ENCODE measurements around the gene HAUS7.

HAUS7 gene

DNA sequence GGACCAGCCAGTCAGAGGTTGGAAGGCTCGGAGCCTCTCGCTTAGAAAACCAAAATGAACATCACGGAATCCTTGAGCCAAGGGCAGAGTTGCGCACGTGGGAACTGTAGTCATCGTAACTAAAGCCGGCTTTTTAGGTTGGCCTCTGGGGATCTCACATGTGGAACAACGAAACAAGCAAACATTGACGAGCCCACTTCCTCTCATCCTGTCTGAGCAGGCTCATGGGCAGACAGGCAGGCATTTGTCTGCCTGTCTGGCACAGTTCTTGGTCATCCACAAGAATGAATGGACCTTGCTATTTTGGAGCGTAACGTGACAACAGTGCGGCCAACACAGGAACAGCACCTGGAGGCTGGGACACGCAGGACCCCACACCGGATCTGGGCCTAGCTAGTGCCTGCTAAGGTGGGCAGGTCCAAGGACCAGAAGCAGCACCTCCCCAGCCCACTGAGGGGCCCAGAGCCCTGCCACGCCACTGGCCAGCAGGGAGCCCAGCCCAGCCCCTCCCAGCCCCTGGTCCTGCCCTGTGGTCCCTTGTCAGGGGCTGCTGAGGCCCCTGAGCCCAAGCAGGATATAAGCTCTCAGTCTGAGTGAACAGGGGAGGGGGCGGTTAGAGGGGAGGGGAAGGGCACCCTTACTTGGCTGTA, 15.3 kb downstream of the HAUS7 start:
- Histone ChIP-seq H2AFZ (ENCODE audit: low read depth, low read length) (no peak overlapping the region), H3K9me3 (ENCODE audit: low read length) (no peaks in the 10 kb centered on the region)

DNA sequence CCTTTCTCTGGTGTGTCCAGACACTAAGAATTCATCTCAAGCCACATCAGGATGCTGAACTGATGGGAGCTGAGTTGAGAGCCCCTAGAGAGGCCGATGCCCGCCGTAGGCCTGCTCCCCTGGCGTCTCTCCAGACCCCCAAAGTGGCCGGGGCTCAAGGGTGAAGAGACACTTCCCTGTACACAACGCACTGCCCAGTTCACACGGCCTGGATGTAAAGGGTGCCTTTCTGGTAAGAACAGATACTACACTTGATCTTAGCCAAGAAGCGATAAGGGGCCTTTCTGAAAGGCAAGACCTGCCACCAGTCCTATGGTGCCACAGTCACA, 19.5 kb downstream of the HAUS7 start:
- H3K4me1 ChIP-seq (ENCODE audit: insufficient read depth, low read length): no peaks in the 10 kb centered on the region
- H3K4me3 ChIP-seq (ENCODE audit: low read length): no peak overlapping the region
- peaks cover 2% of the 10 kb centered on the region for H3K27me3 ChIP-seq (ENCODE audit: insufficient read depth, low read length)
- peaks cover 3% of the 10 kb centered on the region for H3K36me3 ChIP-seq (ENCODE audit: insufficient read depth, low read length)
- H2AFZ ChIP-seq (ENCODE audit: low read depth, low read length): no peak overlapping the region
- no peaks in the 10 kb centered on the region for H3K9me3 ChIP-seq (ENCODE audit: low read length)

More for the DNA sequence above, 15.3 kb downstream of the HAUS7 start:
- Histone ChIP-seq H3K4me1 (ENCODE audit: insufficient read depth, low read length) (no peaks in the 10 kb centered on the region), H3K27me3 (ENCODE audit: insufficient read depth, low read length) (peaks cover 5% of the 10 kb centered on the region), H3K36me3 (ENCODE audit: insufficient read depth, low read length) (peaks cover 3% of the 10 kb centered on the region), H3K4me3 (ENCODE audit: low read length) (no peak overlapping the region)

DNA sequence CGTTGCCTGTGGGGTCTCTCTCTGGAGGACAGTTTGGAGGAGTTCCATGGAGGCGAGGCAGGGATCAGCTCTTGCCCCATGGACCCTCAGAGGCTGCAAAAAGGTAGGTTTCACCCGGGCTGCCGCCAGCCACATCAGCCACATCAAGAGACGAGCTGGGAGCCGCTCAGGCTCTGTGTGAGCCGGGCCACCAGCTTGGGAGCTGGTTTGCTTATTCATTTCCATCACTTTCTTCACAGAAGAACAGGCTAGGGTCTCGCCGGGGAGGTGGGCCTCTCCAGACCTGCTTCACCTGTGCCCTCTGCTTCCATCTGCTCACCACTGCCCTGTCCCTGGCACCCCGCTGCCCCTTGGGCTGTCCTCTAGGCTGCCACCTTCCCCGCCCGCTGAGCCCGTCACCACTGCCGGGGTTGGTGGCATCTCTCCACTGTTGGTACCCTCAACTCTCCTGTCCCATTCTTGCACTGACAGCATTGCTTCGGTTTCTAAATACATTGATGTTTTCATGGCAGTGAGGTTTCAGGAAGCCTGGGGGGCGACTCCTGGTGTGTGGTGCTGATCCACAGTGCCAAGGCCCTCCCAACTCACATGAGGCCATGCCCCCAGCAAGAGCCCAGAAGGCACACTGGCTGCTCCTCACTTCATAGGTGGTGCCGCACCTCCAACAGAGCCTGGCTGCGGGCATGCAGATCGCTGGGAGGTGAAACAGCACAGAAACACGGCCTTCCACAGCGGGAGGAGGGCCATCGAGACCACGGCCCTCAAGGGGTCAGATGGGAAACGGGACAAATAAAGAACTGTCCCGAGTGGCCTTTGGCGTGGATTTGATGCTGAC, 20.0 kb downstream of the HAUS7 start:
- H3K36me3 ChIP-seq (ENCODE audit: insufficient read depth, low read length): peaks cover 3% of the 10 kb centered on the region
- H3K4me3 ChIP-seq (ENCODE audit: low read length): no peak overlapping the region
- no peaks in the 10 kb centered on the region for H3K4me1 ChIP-seq (ENCODE audit: insufficient read depth, low read length)
- no peaks in the 10 kb centered on the region for H3K9me3 ChIP-seq (ENCODE audit: low read length)
- H2AFZ ChIP-seq (ENCODE audit: low read depth, low read length): no peak overlapping the region
- H3K27me3 ChIP-seq (ENCODE audit: insufficient read depth, low read length): peaks cover 2% of the 10 kb centered on the region

DNA sequence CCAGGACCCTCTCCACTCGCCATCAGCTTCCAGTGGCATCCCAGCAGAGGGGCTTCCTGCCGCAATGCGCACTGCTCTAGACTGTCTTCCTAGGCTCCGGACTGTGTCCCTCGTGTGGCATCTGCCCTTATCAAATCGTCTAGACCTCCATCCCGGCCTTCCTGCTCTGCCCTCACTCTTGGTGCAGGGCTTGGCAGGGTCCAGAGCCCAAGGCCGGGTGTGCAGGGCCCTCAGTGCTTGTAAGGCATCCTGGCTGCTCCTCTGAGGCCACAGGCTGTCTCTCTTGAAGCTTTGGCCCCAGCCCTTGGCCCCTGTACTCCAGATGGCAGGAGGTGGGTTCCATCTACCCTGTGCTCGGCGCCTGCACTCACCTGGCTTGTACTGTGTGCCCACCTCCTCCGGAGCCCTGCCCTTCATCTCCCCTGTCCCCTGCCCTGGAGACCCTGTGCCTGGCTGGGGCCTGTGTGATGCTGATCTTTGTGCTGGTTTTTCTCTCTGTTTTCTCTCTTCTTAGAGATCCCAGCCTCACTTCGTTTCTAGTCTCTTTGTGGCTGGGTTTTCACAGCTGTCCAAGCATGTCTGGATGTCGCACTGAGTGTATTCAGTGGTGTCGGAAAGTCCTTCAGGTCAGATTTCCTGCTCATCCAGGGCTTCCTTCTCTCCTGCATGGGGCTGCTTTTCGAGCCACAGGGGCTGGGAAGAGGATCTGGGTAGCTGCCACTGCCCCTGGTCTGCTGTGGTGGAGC, 20.8 kb downstream of the HAUS7 start:
- no peaks in the 10 kb centered on the region for H3K4me1 ChIP-seq (ENCODE audit: insufficient read depth, low read length)
- H3K9me3 ChIP-seq (ENCODE audit: low read length): no peaks in the 10 kb centered on the region
- H3K27me3 ChIP-seq (ENCODE audit: insufficient read depth, low read length): peaks cover 2% of the 10 kb centered on the region
- no peak overlapping the region for H3K4me3 ChIP-seq (ENCODE audit: low read length)
- H2AFZ ChIP-seq (ENCODE audit: low read depth, low read length): no peak overlapping the region
- H3K36me3 ChIP-seq (ENCODE audit: insufficient read depth, low read length): peaks cover 2% of the 10 kb centered on the region

DNA sequence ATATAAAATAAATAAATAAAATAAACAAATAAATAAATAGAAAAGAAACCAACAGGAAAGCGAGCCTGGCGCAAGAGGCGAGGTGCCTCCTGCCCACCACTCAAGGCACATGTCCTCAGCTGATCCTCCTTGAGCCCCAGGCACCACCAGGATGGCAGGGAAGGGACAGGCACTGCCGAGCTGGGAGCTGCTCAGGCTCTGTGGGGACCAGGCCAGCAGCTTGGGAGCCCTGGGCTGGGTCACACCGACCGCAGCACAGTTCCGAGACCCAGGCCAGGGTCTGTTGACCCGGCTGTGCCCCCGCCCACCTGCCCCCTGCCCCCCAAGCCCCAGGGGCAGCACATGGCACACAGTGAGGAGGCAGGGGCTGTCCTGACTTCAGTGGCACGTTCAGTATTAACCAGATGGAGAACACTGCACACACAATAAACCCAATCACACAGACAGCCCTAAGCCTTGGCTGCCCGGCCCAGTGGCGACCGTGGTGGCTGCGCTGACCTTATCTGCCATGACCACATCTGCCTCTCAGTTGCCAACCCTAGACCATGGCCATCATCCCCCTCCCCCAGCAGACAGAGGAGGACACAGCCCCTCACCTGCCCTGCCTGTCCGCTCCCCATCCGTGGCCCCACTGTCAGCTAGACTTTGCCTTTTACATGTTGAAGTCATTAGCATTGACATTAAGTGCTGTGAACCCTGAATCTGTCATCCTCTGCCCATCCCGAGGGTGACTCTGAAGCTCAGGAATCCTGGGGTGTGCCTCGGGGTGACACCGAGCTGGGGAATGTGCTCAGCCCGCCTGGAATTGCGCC, 21.6 kb downstream of the HAUS7 start:
- Histone ChIP-seq H2AFZ (ENCODE audit: low read depth, low read length) (no peak overlapping the region), H3K4me1 (ENCODE audit: insufficient read depth, low read length) (no peaks in the 10 kb centered on the region), H3K9me3 (ENCODE audit: low read length) (no peaks in the 10 kb centered on the region)

DNA sequence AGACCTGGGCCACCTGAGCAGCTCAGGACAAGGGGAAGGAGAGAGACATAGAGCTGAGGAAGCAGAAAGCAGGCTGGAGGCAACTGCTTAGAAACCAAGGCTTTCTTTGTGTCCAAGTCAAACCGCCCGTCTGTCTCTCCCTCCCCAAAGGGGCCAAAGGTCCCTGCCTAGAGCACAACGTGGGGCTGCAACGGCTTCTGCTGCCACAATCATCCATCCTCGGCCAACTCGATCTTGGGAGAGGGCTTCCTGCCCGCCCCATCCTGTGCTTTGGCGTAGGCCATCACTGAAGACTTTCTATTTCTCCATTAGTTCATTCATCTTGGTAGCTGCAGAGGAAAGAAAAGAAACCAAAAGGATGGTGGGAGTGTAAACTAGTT, 22.8 kb downstream of the HAUS7 start:
- Histone ChIP-seq H3K4me3 (ENCODE audit: low read length) (no peak overlapping the region), H3K9me3 (ENCODE audit: low read length) (no peaks in the 10 kb centered on the region), H3K4me1 (ENCODE audit: insufficient read depth, low read length) (no peaks in the 10 kb centered on the region), H3K27me3 (ENCODE audit: insufficient read depth, low read length) (no peaks in the 10 kb centered on the region), H2AFZ (ENCODE audit: low read depth, low read length) (no peak overlapping the region), H3K36me3 (ENCODE audit: insufficient read depth, low read length) (no peaks in the 10 kb centered on the region)

More for the DNA sequence above, 21.6 kb downstream of the HAUS7 start:
- H3K27me3 ChIP-seq (ENCODE audit: insufficient read depth, low read length): peaks cover 2% of the 10 kb centered on the region
- H3K36me3 ChIP-seq (ENCODE audit: insufficient read depth, low read length): peaks cover 2% of the 10 kb centered on the region
- no peak overlapping the region for H3K4me3 ChIP-seq (ENCODE audit: low read length)

DNA sequence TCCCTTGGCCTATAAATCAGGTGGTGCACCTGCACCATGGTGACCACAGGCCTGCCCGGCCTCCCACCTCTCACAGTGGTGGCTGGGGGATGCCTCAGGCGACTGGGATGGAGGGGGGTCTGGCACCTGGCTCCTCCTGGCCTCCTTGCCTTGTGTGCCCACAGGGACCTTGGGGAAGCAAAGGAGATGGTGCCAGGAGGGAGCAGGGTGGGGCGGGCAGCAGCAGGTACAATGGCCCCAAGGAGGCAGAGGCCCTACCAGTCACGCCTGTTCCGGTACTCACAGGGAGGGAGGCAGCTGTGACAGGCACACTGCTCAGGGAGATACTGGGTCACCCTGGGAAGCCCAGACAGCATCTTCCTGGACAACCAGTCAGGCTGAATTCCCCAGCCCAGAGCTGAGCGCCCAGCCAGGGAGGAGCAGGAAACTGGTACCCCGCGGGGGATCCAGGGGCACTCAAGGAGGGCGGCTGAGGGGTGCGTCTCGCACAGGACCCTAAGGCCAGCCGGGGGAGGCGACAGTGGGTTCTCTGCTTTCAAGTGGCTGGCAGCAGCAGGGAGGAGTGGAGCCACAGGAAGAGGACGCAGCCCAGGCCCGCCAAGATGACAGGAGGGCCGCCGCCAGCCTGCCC, 23.3 kb downstream of the HAUS7 start:
- Histone ChIP-seq H3K9me3 (ENCODE audit: low read length) (no peaks in the 10 kb centered on the region), H3K4me1 (ENCODE audit: insufficient read depth, low read length) (no peaks in the 10 kb centered on the region), H2AFZ (ENCODE audit: low read depth, low read length) (no peak overlapping the region), H3K27me3 (ENCODE audit: insufficient read depth, low read length) (no peaks in the 10 kb centered on the region), H3K36me3 (ENCODE audit: insufficient read depth, low read length) (no peaks in the 10 kb centered on the region), H3K4me3 (ENCODE audit: low read length) (no peak overlapping the region)

DNA sequence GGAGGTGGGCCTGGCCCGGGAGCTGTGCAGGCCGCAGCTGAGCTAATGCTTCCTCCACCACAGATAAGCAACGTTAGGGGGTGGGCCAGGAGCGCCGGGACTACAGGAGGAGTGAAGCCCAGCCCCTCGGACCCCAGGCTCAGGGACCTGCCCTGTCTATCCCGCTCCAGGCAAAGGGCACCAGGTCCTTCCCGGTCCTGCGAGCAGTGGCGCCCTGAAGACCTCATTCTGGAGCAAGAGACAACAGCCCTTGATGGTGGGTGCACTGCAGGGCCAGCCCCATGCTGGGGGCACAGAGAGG, 23.8 kb downstream of the HAUS7 start:
- H3K36me3 ChIP-seq (ENCODE audit: insufficient read depth, low read length): no peaks in the 10 kb centered on the region
- H3K27me3 ChIP-seq (ENCODE audit: insufficient read depth, low read length): no peaks in the 10 kb centered on the region
- no peak overlapping the region for H2AFZ ChIP-seq (ENCODE audit: low read depth, low read length)
- no peak overlapping the region for H3K4me3 ChIP-seq (ENCODE audit: low read length)
- H3K4me1 ChIP-seq (ENCODE audit: insufficient read depth, low read length): no peaks in the 10 kb centered on the region
- H3K9me3 ChIP-seq (ENCODE audit: low read length): no peaks in the 10 kb centered on the region

DNA sequence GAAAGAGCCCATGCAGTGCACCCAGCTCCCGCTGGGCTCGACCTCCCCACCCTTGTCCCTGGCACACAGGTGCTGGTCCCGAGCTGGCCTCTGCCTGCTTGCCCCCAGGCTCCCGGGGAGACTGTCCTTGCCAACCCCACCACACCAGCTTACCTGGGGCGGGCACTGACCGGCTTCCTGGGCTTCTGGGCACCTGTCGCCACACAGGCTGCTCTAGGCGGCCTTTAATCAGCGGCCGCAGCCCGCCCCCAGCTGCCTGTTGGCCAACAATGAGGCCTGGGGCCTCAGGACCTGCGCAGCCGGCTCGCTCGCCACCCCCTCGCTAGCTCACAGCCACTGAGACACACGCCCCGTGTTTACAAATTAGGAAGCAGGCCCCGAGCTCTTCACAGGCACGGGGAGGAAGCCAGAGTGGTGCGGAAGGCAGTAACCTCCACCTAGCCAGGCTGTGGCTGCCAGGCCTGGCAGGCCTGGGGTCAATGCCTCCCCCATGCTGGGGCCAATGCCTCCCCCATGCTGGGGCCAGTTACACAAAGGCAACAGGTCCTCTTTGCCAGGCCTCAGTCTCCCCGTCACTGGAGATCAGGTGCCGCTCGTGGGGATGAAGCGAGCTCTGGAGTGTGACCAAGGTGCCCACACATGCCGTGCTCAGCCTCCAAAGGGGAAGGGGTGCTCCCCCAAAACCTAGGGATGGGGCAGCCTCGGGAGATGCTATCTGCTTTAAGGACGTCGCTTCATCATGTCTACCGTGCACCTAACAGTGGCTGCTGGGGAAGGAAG, 24.3 kb downstream of the HAUS7 start, which contains the start of gene TREX2:
TREX2 (minus strand) TSS at position 201 of the 780 bp plus-strand sequence. CDS start 626 bp downstream, outside the sequence.
- H3K27me3 ChIP-seq (ENCODE audit: insufficient read depth, low read length): no peaks in the 10 kb centered on the region
- no peak within 1 kb of the TSS for H3K4me3 ChIP-seq (ENCODE audit: low read length)
- no peak within 1 kb of the TSS for H2AFZ ChIP-seq (ENCODE audit: low read depth, low read length)
- H3K9me3 ChIP-seq (ENCODE audit: low read length): no peaks in the 10 kb centered on the region
- H3K4me1 ChIP-seq (ENCODE audit: insufficient read depth, low read length): no peaks in the 10 kb centered on the region
- no peaks in the 10 kb centered on the region for H3K36me3 ChIP-seq (ENCODE audit: insufficient read depth, low read length)

DNA sequence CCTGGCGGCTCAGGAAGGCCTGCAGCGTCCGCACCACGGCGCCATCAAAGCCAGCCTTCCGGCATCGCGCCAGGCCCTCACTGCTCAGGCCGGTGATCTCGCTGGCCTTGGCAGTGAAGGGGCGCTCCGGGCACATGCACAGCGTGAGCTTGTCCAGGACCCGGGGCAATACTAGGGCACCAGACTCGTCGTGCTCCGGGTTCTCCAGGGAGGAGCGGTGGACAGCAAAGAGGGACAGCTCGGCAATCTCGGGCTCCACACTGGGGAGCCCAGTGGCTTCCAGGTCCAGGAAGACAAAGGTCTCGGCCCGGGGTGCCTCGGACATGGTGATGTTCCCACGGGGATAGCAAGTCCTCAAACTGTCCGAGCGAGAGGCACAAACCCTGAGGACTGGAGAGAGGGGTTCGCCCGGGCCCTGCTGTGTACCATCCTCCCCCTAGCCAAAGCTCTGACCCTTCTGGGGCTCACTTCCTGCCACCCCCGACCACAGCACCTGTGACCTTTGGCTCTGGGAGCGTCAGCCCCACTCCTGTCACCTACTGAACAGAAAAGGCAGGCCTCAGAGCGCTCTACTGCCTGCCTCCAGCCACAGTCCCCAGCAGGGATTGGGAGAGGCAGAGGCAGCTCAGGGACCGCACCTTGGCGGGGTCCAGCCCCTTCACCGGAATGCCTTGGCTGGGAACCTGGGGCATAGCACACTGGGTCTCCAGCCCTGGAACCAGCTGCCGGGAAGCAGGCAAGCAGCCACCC, 25.1 kb downstream of the HAUS7 start:
- Histone ChIP-seq H3K4me3 (ENCODE audit: low read length) (no peak overlapping the region), H2AFZ (ENCODE audit: low read depth, low read length) (no peak overlapping the region), H3K36me3 (ENCODE audit: insufficient read depth, low read length) (no peaks in the 10 kb centered on the region), H3K9me3 (ENCODE audit: low read length) (no peaks in the 10 kb centered on the region), H3K27me3 (ENCODE audit: insufficient read depth, low read length) (peaks cover 4% of the 10 kb centered on the region), H3K4me1 (ENCODE audit: insufficient read depth, low read length) (no peaks in the 10 kb centered on the region)

DNA sequence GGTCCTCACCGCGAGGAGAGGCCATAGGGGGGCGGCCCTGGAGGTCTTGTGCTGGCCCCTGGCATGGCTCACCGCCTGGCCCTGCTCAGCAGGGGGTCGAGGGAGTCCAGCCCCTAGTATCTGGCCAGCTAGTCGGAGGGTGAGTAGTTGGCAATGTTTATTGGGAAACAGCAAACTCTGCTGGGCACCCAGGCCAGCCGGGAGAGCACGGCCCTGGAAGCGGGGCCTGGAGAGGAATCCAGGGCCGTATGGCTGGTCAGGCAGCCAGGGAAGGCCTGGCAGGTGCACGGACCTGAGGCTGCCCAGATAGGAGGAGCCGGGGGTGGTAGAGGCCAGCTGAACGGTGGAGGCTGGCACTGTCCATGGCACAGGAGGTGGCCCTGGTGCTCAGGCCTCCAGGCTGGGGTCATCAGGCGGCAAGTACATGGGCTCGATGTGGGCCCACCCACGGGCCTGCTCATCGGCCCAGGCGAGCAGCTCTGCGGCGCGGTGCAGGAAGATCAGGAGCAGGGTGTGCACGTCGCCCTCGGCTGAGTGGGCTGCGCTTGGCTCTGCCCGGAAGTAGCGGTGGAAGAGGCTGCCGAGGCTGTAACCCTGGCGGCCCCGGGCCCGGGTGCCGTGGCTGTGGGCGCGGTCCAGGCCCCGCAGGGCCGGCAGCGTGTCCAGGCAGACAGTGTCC, 25.9 kb downstream of the HAUS7 start:
- Histone ChIP-seq H3K9me3 (ENCODE audit: low read length) (no peaks in the 10 kb centered on the region), H3K4me3 (ENCODE audit: low read length) (no peak overlapping the region), H2AFZ (ENCODE audit: low read depth, low read length) (no peak overlapping the region), H3K4me1 (ENCODE audit: insufficient read depth, low read length) (no peaks in the 10 kb centered on the region), H3K27me3 (ENCODE audit: insufficient read depth, low read length) (peaks cover 4% of the 10 kb centered on the region), H3K36me3 (ENCODE audit: insufficient read depth, low read length) (no peaks in the 10 kb centered on the region)

Data from neuron (in vitro differentiated cells).